Measurements from ENCODE around the gene C11orf98. TPM values are rescaled to one million over a fixed set of nuclear protein-coding genes. Genes with fewer than 3 reads are reported as not detected.
"Not testable (repeated sequence)": the region's sequence is repeated elsewhere in the genome, so short reads cannot be mapped to it uniquely, and the experiment has no call there.

Gene C11orf98
- total RNA-seq, 2 experiments from 2014 or later, result 14.3 to 18.5 TPM

GRCh38 chr11:62706850-62707247 is 41.8 kb upstream of the C11orf98 start:
- intact Hi-C loops (cut with DNase I, micrococcal nuclease), result loop anchor here (1.0 to 5.0 kb wide), 4 partner anchors 35 to 150 kb away; partner anchors contain the start of genes LBHD1 (in 2 of the 2), TUT1 (in 2 of the 2) and UQCC3 (in 2 of the 2)
- no peaks in the 10 kb centered on the region for H3K27me3 ChIP-seq (ENCODE audit: control insufficient read depth in 1 of 2, insufficient read depth in 2 of 2, low read length in 2 of 2)
- ChIA-PET POLR2A (interaction anchor here (0.6 to 9.9 kb wide), 18 partner anchors 9 to 175 kb away, joined by 3 to 165 read pairs (median 6); partner anchors contain the start of genes C11orf98, CSKMT, HNRNPUL2 and INTS5), CTCF (interaction anchor here (1.1 to 1.7 kb wide), 3 partner anchors 12 to 282 kb away, joined by 4 to 6 read pairs (median 6); no protein-coding TSS in a partner anchor)
- Mint-ChIP-seq H3K27me3 (no peaks in the 10 kb centered on the region), H3K27ac (peak overlapping the region; percentile 92), H3K9me3 (no peaks in the 10 kb centered on the region), H3K4me1 (ENCODE audit: low read depth) (peaks cover 42% of the 10 kb centered on the region), H3K4me3 (peak overlapping the region; percentile 86), H3K36me3 (ENCODE audit: low read depth) (peaks cover 33% of the 10 kb centered on the region)
- H3K36me3 ChIP-seq (ENCODE audit: insufficient read depth, low read length), result peaks cover 12% of the 10 kb centered on the region
- H3K4me1 ChIP-seq (ENCODE audit: insufficient read depth, low read length), result peaks cover 49% of the 10 kb centered on the region
- TF ChIP-seq CTCF (IDR thresholded peaks at IDR 0.05), result no peak
- no peaks in the 10 kb centered on the region for H3K9me3 ChIP-seq (ENCODE audit: control insufficient read depth in 1 of 2, insufficient read depth in 1 of 2, low read length in 2 of 2)
- peak overlapping the region; percentile 79 for H3K4me3 ChIP-seq (ENCODE audit: low read length)
- ATAC-seq (ENCODE audit: poor library complexity), result no peak
- no peak overlapping the region for H3K27ac ChIP-seq (ENCODE audit: low read depth in 1 of 2, low read length in 2 of 2)
- DNase-seq, result no peak

GRCh38 chr11:62705880-62706849 is 41.2 kb upstream of the C11orf98 start:
- ATAC-seq (ENCODE audit: poor library complexity) (peak; percentile 62), DNase-seq (peak; percentile 90 to 97 (median 94))
- Histone ChIP-seq H3K27ac (ENCODE audit: low read depth in 1 of 2, low read length in 2 of 2) (peak overlapping the region; percentile 65 to 84), H3K27me3 (ENCODE audit: control insufficient read depth in 1 of 2, insufficient read depth in 2 of 2, low read length in 2 of 2) (no peaks in the 10 kb centered on the region), H3K4me1 (ENCODE audit: insufficient read depth, low read length) (peaks cover 49% of the 10 kb centered on the region), H3K9me3 (ENCODE audit: control insufficient read depth in 1 of 2, insufficient read depth in 1 of 2, low read length in 2 of 2) (no peaks in the 10 kb centered on the region), H3K4me3 (ENCODE audit: low read length) (peak overlapping the region; percentile 79), H3K36me3 (ENCODE audit: insufficient read depth, low read length) (peaks cover 5% of the 10 kb centered on the region)
- Mint-ChIP-seq H3K4me1 (ENCODE audit: low read depth) (peaks cover 42% of the 10 kb centered on the region), H3K27me3 (no peaks in the 10 kb centered on the region), H3K4me3 (peak overlapping the region; percentile 86), H3K36me3 (ENCODE audit: low read depth) (peaks cover 35% of the 10 kb centered on the region), H3K27ac (peak overlapping the region; percentile 92), H3K9me3 (no peaks in the 10 kb centered on the region)
- ChIA-PET CTCF (interaction anchor here (0.6 to 1.7 kb wide), 6 partner anchors 11 to 281 kb away, joined by 3 to 6 read pairs (median 4); no protein-coding TSS in a partner anchor), POLR2A (interaction anchor here (0.7 to 9.9 kb wide), 22 partner anchors 9 to 176 kb away, joined by 3 to 165 read pairs (median 5); partner anchors contain the start of genes C11orf98, CSKMT, EEF1G and HNRNPUL2)
- no peak for TF ChIP-seq CTCF (IDR thresholded peaks at IDR 0.05)
- intact Hi-C loops (cut with DNase I, micrococcal nuclease), result loop anchor here (1.0 to 5.0 kb wide), 4 partner anchors 34 to 151 kb away; partner anchors contain the start of genes LBHD1 (in 2 of the 2), TUT1 (in 2 of the 2) and UQCC3 (in 2 of the 2)

- H3K36me3 Mint-ChIP-seq (ENCODE audit: low read depth), result peaks cover 34% of the 10 kb centered on the region
- H3K27ac ChIP-seq (ENCODE audit: low read depth in 1 of 2, low read length in 2 of 2), result peak overlapping the region; percentile 65 to 84
- POLR2A ChIA-PET, result interaction anchor here (0.8 to 9.9 kb wide), 18 partner anchors 17 to 175 kb away, joined by 3 to 165 read pairs (median 8); partner anchors contain the start of genes C11orf98, CSKMT, EEF1G and HNRNPUL2
- H3K27me3 Mint-ChIP-seq, result no peaks in the 10 kb centered on the region
- no peaks in the 10 kb centered on the region for H3K9me3 ChIP-seq (ENCODE audit: control insufficient read depth in 1 of 2, insufficient read depth in 1 of 2, low read length in 2 of 2)
- H3K4me1 Mint-ChIP-seq (ENCODE audit: low read depth), result peaks cover 42% of the 10 kb centered on the region
- H3K9me3 Mint-ChIP-seq, result no peaks in the 10 kb centered on the region
- peaks cover under 1% of the 10 kb centered on the region for H3K36me3 ChIP-seq (ENCODE audit: insufficient read depth, low read length)
- no peak for TF ChIP-seq CTCF (IDR thresholded peaks at IDR 0.05)
- H3K4me3 ChIP-seq (ENCODE audit: low read length), result peak overlapping the region; percentile 79
- ATAC-seq (ENCODE audit: poor library complexity) (no peak), DNase-seq (peak in 1 of 14 experiments; percentile 38)
- H3K27ac Mint-ChIP-seq, result peak overlapping the region; percentile 92
- intact Hi-C loops (cut with DNase I, micrococcal nuclease), result loop anchor here (5.0 kb wide), 3 partner anchors 33 to 152 kb away; partner anchors contain the start of genes LBHD1 (in 2 of the 2), UQCC3 (in 2 of the 2) and TUT1 (in 1 of the 2)
- peaks cover 47% of the 10 kb centered on the region for H3K4me1 ChIP-seq (ENCODE audit: insufficient read depth, low read length)
- CTCF ChIA-PET, result interaction anchor here (0.6 to 1.7 kb wide), 5 partner anchors 11 to 281 kb away, joined by 3 to 6 read pairs (median 4); no protein-coding TSS in a partner anchor
- H3K4me3 Mint-ChIP-seq, result peak overlapping the region; percentile 86
- H3K27me3 ChIP-seq (ENCODE audit: control insufficient read depth in 1 of 2, insufficient read depth in 2 of 2, low read length in 2 of 2), result no peaks in the 10 kb centered on the region
Measured at GRCh38 chr11:62705413-62705812, 40.4 kb upstream of the C11orf98 start.

GRCh38 chr11:62703921-62704320 is 38.9 kb upstream of the C11orf98 start:
- H3K27ac ChIP-seq (ENCODE audit: low read depth in 1 of 2, low read length in 2 of 2); H3K27me3 ChIP-seq (ENCODE audit: control insufficient read depth in 1 of 2, insufficient read depth in 2 of 2, low read length in 2 of 2); H3K4me3 ChIP-seq (ENCODE audit: low read length); ATAC-seq (ENCODE audit: poor library complexity); intact Hi-C loops (cut with DNase I, micrococcal nuclease); H3K27ac Mint-ChIP-seq; DNase-seq; H3K27me3 Mint-ChIP-seq; H3K9me3 Mint-ChIP-seq; H3K9me3 ChIP-seq (ENCODE audit: control insufficient read depth in 1 of 2, insufficient read depth in 1 of 2, low read length in 2 of 2); H3K4me3 Mint-ChIP-seq; H3K36me3 ChIP-seq (ENCODE audit: insufficient read depth, low read length): not testable (repeated sequence)
- H3K4me1 Mint-ChIP-seq (ENCODE audit: low read depth), result peaks cover 28% of the 10 kb centered on the region
- peaks cover 19% of the 10 kb centered on the region for H3K36me3 Mint-ChIP-seq (ENCODE audit: low read depth)
- peaks cover 36% of the 10 kb centered on the region for H3K4me1 ChIP-seq (ENCODE audit: insufficient read depth, low read length)
- ChIA-PET CTCF (interaction anchor here (0.7 kb wide), 1 partner anchor 192 kb away, joined by 5 read pairs; no protein-coding TSS in a partner anchor), POLR2A (interaction anchor here (0.6 to 1.1 kb wide), 4 partner anchors 24 to 251 kb away, joined by 3 to 4 read pairs (median 4); partner anchors contain the start of genes EEF1G, TTC9C and TUT1)

Measured in CD4-positive, alpha-beta T cell (primary cell).